ENCODE results near the gene SIX1. TPM values are rescaled to one million over a fixed set of nuclear protein-coding genes. Genes with fewer than 3 reads are reported as not detected.

Gene SIX1
- total and polyA plus RNA-seq, 2 experiments from 2014 or later, result 0.35 to 0.71 TPM

- no peaks in the 10 kb centered on the region for H3K27me3 ChIP-seq (ENCODE audit: insufficient read depth)
- H3F3A ChIP-seq (replicated peaks; ENCODE audit: low read depth), result 0 out of 2 replicates have a peak, but pooled peaks cover 5% of the 10 kb centered on the region
- H3K4me1 ChIP-seq (ENCODE audit: insufficient read depth), result peaks cover 33% of the 10 kb centered on the region
- peak overlapping the region; percentile 49 for H2AFZ ChIP-seq
- Mint-ChIP-seq H3K36me3 (ENCODE audit: low read depth) (no peaks in the 10 kb centered on the region), H3K27ac (no peak overlapping the region), H3K4me3 (no peak overlapping the region), H3K4me1 (peaks cover 21% of the 10 kb centered on the region), H3K27me3 (ENCODE audit: insufficient read depth, low read depth, poor library complexity) (peaks cover 2% of the 10 kb centered on the region), H3K9me3 (peaks cover 3% of the 10 kb centered on the region; the same call in 1 of the 3 replicates)
- TF ChIP-seq REST (IDR thresholded peaks at IDR 0.05; ENCODE audit: unreplicated experiment) (no peak), EZH2phosphoT487 (IDR thresholded peaks at IDR 0.05; ENCODE audit: unreplicated experiment) (no peak), ZNF331 (CRISPR knock-in tag; IDR thresholded peaks at IDR 0.05; ENCODE audit: low read depth) (no peak), NANOG (IDR thresholded peaks at IDR 0.05; ENCODE audit: borderline replicate concordance) (no peak), STAT1 (IDR thresholded peaks at IDR 0.05; ENCODE audit: unreplicated experiment) (no peak), ZNF462 (CRISPR knock-in tag; IDR thresholded peaks at IDR 0.05) (no peak), CREB1 (CRISPR knock-in tag; IDR thresholded peaks at IDR 0.05; ENCODE audit: low read depth) (no peak), ZNF114 (CRISPR knock-in tag; IDR thresholded peaks at IDR 0.05) (no peak), EZH2 (IDR thresholded peaks at IDR 0.05; ENCODE audit: low read depth, unreplicated experiment) (no peak)
- TF ChIP-seq, protein P1, sequence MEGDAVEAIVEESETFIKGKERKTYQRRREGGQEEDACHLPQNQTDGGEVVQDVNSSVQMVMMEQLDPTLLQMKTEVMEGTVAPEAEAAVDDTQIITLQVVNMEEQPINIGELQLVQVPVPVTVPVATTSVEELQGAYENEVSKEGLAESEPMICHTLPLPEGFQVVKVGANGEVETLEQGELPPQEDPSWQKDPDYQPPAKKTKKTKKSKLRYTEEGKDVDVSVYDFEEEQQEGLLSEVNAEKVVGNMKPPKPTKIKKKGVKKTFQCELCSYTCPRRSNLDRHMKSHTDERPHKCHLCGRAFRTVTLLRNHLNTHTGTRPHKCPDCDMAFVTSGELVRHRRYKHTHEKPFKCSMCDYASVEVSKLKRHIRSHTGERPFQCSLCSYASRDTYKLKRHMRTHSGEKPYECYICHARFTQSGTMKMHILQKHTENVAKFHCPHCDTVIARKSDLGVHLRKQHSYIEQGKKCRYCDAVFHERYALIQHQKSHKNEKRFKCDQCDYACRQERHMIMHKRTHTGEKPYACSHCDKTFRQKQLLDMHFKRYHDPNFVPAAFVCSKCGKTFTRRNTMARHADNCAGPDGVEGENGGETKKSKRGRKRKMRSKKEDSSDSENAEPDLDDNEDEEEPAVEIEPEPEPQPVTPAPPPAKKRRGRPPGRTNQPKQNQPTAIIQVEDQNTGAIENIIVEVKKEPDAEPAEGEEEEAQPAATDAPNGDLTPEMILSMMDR (conservative IDR thresholded peaks at IDR 0.05; ENCODE audit: low read depth in 2 of 2), result no peak
- TF ChIP-seq, protein P2, sequence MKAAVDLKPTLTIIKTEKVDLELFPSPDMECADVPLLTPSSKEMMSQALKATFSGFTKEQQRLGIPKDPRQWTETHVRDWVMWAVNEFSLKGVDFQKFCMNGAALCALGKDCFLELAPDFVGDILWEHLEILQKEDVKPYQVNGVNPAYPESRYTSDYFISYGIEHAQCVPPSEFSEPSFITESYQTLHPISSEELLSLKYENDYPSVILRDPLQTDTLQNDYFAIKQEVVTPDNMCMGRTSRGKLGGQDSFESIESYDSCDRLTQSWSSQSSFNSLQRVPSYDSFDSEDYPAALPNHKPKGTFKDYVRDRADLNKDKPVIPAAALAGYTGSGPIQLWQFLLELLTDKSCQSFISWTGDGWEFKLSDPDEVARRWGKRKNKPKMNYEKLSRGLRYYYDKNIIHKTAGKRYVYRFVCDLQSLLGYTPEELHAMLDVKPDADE (IDR thresholded peaks at IDR 0.05), result no peak
- no peaks in the 10 kb centered on the region for H3K79me2 ChIP-seq (replicated peaks; ENCODE audit: insufficient read depth)
- no peaks in the 10 kb centered on the region for H4K20me1 ChIP-seq (replicated peaks; ENCODE audit: insufficient read depth)
- ATAC-seq, result no peak
- H3K27ac ChIP-seq (ENCODE audit: low read depth), result no peak overlapping the region
- H3K9me2 ChIP-seq (ENCODE audit: insufficient read depth), result no peaks in the 10 kb centered on the region
- no peak for DNase-seq (ENCODE audit: low spot score)
- no peak overlapping the region for H3K4me3 ChIP-seq
- H3K36me3 ChIP-seq (ENCODE audit: insufficient read depth), result no peaks in the 10 kb centered on the region
- H3K4me2 ChIP-seq, result peak overlapping the region; percentile 68; the same call in 1 of the 2 replicates
Observed at GRCh38 chr14:60680511-60680910, 31.2 kb upstream of the SIX1 start.
